NCI-H774 (cell line): Measurements from ENCODE around the gene PRKAG2.
"Not testable (repeated sequence)": the region's sequence is repeated elsewhere in the genome, so short reads cannot be mapped to it uniquely, and the experiment has no call there.

Experiments
- DNase-seq: peaks from one replicate; lab custom pipeline; 2025; lab: John Stamatoyannopoulos, UW

PRKAG2 gene

DNA sequence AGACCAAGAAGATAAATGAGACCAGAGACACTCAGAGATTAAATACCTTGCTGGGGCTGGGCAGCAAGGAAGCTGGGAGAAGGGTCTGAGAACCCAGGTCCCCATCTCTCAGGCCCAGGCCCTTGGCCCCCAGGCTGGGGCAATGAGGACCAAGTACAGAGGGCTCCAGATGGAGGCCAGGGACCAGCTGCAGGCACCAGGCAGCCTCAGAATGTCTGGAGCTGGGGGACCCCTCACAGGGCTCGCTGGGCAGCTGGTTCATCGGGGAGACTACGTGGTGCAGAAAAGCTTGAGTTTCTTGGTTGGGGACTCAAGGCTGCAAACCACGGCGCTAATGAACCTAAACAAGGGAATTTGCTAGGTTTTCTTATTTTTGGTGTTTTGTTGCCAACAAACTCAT lies 75.6 kb downstream of the PRKAG2 start:
- no peak for DNase-seq

DNA sequence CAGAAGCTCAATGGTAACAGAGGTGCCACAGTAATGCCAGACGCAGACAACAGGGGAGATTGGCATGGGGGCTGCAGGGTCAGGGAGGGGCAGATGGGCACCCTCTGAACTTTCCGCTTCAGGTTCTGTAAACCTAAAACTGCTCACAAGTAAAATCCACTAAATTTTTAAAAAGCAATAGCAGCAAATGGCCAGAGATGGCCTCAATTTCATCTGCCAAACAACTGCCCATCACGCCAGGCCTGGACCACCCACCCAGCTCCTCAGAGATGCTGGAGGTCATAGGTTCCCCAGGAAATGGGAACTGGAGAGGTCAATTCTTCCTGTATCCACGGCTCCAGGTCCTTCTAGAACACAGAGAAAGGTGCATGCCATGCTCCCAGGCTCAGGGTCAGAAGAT lies 76.1 kb downstream of the PRKAG2 start:
- no peak for DNase-seq

DNA sequence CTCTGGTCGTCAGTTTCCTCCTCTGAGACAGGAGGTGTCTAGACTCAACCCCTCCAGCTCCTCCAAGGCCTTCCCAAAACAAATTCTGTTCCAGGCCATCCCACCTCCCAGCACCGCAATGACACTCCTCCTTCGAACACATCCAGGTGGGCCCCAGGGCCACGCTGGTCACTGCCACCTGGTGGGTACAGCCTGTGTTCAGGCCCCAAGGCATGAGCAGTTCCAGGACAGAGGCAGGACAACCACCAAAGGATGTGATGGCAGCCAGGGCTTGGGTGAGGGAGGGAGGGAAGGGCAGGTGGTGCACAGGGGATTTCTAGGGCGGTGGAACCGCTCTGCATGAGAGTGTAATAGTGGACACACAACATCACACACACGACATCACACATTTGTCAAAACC lies 76.5 kb downstream of the PRKAG2 start:
- DNase-seq, result no peak

DNA sequence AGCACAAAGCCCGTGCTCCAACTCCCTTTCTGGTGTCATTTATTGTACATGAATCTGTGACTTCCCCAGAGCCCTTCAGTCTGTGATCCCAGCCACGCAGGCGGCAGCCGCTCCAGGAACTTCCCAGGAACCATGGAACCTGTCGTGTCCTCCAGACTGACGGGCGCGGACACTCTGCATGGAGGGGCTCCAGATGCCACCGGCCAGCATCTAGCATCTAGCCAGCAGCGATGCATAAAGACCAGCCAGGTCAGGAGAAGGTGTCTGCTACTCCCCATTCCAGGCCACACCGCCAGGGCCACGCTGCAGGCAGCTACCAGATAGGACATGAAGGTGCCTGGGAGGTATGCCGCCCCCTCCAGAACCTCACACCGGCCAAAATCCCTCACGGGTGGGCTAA lies 77.4 kb downstream of the PRKAG2 start:
- no peak for DNase-seq

DNA sequence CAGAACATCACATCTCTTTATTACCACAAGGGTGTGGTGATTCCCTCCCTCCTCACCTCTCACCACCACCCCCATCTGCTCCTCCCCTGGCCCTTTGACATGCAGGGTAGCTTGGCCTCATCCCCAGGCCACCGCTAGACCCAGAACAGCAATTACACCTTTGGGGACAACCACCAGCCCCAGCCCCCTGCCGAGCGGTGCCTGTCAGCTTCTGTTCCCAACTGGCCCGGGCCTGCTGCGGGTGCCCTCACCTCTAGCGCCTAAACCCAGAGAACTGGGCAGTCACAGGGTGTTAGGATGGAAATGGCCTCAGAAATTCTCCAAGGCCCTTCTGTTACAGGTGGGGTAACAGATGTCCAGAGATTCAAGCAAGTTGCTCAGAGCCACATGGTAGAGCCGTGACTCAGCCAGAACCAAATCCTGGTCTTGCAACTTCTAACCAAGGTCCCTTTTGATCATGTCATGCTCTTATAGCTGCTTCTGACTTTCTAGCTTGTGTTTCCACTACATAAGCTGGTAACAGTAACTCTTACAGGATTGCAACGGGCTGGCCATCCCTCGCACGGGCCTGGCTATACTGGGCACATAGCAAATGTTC lies 78.0 kb downstream of the PRKAG2 start:
- no peak for DNase-seq

DNA sequence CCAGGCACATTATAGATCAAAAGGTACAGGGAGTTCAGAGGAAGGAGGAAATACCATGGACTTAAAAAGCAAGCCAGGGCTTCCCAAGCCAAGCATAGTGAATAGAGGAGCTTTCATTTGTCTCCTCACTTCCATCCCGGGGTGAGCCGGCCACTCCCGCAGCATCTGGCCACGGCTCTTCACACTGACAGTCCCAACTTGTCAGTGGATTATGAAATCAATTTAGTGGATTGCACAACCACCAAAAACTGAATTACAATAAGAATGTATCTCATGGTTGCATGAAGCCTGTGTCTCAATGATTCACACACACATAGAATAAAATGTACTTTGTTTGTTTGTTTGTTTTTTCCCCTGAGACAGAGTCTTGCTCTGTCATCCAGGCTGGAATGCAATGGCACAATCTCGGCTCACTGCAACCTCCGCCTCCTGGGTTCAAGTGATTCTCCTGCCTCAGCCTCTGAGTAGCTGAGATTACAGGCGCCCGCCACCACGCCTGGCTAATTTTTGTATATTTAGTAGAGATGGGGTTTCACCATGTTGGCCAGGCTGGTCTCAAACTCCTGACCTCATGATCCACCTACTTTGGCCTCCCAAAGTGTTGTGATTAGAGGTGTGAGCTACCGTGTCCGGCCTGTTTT lies 79.1 kb downstream of the PRKAG2 start:
- DNase-seq, result not testable (repeated sequence)

DNA sequence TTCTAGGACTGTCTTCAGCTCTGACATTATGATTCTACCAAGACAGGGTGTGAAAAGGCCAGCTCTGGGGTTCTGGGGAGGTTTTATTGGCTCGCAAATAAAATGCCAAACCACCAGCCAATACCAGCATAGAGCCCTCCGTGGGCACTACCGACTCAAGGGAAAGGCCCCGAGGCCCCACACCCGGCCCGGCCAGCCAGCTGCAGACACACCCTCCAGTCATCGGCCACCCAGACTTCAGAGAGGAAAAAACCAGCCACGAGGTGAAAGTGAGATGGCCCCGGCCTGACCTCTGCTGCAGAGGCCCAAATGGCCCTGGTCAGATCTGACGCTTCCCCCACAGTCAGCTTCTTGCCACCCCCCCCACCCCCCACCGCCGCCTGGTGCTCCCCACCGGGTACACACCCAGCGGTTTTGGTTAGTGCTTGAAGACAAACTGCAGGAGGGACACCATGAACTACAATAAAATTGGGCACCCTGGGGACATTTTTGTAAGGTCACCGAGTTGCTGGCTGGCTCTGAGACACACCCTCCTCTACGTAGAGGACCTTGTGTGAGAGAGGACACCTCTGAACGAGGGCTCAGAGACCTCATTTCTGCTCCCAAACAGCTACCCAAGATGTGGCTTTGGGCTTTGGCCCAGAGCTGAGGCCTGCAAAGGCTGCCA lies 79.9 kb downstream of the PRKAG2 start:
- DNase-seq, result no peak

DNA sequence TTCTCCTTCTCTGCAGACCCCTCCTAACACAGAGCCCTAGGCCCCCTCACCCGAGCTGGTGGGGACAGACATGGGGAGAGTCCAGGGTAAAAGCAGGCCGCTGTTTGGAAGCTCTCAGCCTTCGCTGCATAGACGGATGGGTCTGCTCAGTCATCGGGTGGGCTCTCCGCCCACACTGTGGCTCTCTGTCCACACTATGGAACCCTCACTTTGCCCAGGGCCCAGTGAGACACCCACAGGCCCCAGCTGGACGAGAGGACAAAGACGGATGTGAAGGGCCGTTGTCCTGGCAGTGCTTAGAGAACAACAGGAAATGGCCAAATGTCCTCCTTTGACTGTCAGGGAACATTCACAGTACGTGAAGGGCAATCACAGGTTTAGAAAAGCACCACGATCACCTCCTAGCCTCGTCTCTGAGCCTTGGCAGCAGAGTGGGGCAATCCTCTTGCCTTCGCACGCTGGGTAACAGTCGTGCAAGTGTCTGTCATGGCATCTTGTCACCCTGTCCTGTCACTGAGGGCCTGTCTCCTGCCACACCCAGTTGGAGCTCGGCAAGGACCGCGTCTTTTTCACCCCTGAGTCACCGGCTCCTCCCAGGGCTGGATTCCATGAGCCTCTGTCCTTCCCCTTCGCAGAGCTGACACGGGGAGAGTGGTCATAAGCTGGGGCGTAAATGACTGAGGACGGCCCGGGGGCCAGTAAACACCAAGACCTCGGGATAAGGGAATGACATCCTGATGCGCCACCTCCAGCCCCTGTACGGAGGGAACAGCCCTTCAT lies 80.6 kb downstream of the PRKAG2 start:
- no peak for DNase-seq

DNA sequence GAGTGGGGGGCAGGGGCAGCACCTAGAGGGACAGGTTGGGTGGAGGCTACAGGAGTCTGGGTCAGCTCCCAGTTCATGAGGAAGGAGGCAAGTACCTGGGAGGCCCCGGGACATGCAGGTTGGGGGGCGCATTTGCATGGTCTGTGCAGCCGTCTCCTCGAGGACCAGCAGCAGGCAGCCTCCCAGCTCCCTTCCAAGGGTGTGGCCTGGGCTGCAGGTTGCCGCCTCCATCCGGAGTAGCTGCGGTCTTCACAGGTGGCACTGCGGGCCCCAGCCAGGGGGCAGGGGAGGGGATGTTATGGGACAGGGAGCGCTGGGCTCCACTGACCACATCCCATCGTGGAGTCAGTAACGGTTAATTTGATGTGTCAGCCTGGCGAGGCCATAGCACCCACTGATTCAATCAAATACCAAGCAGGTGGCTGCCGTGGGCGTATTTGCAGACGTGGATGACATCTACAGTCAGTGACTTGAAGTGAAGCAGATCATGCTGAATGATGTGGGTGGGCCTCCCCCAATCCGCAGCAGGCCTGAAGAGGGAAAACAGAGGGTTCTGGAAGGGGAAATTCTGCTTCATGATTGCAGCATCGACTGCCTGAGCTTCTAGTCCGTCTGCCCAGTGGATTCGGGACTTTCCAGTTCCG lies 81.6 kb downstream of the PRKAG2 start:
- no peak for DNase-seq

DNA sequence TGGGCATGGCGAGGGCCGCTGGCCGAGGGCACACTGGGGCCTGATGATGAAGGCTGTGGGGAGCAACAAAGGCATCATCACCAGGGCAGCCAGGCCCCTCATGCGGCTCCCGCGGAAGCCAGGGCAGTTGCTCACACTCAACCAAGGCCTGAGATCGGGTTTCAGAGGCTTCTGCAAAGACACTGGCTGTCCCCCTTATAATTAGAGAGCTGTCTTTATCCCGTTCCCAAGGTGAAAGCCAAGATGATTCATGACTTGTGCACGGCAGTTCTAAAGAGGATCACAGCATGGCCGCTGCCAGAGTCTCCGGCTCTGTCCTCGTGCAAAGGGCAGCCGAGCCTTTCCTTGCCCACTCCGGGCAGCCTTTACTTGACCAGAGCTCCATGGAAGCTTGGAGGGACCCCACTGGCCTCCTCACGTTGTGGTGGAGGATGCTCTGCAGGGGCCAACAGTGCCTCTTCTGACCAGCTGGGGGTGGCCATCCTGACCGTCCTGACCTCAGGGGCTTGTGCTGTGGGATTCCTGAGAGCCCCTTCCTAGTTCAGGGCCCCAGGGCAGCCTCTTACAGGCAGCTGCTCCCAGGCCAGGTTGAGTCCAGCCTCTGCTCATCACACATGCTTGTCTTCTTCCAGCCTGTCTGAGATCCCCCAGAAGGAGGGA lies 82.3 kb downstream of the PRKAG2 start:
- no peak for DNase-seq

DNA sequence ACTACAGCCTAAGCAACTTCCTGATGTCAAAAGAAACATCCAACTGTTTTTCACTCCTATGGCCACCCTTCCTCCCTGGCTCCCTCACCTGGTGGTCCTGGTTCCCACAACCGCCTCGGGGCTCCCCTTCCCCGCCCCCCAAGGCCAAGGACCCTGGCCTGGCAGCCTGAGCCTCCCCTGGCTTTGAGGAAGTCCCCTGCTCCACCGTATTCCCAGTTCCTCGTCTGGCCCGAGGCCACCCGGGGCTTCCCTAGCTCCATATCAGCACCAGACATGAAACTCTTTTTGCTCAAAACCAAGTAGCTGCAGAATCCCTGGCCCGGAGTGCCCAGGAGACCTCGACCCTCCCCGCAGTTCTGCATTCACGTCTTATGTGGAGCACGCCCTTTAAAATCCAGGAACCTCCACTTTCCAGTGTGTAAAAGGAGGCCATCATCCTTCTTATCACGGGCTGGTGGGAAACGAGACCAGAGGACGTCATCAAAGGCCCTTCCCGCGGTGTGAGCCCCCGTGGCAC lies 82.9 kb downstream of the PRKAG2 start:
- no peak for DNase-seq

DNA sequence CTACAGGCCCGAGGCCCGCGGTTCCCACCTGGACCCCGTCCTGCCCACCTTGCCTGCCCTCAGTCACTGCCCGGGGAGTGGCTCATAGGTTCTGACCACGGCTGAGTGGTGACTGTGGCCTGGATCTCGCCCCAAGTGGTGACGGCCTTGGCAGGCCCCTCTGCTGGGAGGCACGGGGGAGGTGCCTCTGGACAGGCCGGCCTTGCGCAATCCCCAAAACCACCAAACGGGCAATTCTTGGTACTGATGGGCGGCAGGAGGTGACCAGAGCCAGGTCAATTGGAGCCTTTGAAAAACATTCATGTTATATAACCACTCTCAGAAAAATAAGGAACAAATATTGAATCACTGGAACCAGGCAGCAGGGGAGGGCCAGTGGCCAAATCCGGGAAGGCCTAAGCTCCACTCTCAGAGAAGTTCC lies 83.4 kb downstream of the PRKAG2 start:
- no peak for DNase-seq

DNA sequence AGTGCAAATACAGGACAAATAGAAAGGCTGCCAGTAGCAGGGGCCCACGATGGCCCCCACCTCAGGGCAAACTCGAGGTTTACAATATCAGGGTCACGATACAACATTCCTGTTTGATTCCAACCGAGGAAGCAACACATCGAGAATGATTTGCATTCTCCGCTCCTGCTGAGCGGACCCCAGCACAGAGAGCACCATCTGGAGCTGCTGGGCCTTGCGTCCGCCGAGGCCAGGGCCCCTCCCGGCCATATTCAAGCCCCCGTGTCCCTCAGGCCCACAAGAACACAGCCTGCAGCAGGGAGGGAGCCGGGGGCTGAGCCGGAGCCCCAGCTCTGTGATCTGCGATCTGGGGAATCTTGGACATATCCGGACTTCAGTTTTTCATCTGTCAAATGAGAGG lies 84.3 kb downstream of the PRKAG2 start:
- no peak for DNase-seq

DNA sequence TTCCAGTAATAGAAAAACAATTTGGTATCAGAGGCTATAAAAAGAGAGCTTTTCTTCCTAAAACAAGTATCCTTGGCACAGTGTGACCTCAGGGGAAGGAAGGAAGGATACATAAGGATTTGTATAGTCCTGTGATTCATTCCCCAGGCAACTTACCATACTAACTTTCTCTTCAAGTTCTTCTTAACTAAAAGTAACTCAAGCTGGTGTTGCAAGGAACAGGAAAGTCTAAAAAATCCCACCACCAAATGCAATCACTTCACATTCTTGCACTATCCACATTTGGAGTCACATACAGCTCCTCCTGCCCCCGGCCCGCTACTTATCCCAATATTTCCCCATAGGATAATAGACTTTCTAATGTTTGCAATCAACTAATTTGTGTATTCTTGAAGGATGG lies 84.8 kb downstream of the PRKAG2 start:
- no peak for DNase-seq

DNA sequence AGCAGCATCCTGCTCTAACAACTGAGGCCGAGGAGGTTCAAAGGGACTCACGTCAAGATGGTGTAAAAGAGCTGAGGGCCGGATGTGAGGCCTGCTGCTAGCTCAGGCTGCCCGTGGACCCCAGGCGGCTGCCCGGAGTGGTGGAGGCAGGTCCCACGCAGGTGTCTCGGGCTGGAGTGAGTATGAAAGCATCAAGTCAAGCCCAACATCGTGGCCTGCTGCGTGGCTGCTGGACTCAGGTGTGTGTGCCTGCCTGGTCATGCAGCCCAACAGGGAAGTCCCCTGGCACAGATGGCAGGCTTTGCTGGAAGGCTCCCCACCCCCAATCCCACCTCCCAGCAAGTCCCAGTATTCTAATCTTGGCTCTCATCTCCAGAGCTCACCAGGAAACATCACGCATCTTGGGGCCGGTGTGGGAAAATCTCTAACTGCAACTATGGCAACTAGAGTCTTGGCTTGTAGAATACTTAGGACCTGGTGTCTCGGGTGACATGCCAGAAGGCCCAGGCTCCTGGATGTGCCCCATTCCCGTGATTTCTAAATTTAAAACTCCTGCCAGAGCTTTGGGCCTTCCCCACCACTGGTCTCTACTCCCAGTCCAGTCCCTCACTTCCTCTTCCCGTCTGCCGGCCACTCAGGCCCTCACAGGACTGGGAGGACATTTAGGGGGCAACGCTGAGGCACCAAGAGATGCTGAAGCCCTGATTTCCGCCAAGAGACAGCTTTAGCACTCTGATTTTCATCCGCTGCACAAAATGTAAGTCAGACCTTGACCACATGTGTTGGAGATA lies 85.9 kb downstream of the PRKAG2 start:
- no peak for DNase-seq

DNA sequence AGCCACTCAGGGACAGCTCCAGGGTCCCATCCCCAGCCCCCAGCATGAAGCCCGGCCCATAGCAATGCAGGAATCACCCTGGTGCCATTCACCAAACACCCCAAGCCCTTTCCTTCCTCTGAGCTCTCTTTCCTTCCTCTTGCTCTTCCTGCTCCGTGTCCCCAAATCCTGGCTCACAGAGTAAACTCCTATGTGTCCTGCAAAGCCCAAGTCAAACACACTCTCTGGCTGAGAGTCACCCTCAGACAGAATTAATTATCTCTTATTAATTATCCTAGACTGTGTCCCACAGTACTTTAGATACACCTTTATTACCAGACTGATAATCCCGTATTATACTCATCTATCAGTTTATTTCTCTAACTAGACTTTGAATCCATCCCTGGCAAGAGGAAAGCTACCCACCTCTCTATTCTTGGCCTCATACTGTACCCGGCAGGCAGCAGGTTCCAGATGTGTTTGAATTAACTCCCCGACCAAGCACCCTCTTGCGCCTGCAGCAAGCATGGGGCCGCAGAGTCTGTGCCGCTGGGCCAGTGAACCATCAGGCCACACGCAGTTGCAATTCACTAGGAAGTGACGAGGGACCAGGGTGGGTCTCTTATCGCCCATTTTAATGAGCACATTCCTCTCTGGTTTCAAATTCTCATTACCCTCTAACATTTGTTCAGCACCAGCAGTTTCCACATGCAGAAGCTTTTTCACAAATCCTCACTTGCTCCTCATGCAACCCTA lies 86.7 kb downstream of the PRKAG2 start:
- no peak for DNase-seq

DNA sequence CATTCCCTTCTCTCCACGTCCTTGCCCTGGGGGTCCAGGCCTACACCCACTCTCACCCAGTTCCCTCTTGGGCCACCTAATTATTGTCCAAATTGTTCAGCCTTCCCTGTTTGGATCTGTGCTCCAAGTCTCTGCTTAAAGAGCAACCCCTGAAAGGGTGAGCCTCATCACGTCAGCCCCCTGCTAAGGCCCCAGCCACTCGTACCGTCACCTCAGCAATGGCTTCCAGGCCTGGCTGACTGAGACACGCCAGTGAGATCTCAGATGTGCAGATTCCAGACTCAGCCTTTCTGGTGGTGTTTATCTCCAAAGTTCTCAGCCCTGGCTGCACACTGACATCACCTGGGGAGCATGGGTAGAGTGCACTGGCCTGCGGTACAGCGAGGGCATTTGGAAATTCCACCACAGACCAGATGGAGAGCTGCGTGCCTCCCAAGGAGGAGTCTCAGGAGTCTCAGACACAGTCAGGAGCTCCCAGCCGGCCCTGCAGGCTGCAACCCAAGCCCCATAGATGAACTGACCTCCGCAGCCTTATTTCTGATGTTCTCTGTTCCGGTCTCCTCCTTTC lies 87.5 kb downstream of the PRKAG2 start:
- no peak for DNase-seq

DNA sequence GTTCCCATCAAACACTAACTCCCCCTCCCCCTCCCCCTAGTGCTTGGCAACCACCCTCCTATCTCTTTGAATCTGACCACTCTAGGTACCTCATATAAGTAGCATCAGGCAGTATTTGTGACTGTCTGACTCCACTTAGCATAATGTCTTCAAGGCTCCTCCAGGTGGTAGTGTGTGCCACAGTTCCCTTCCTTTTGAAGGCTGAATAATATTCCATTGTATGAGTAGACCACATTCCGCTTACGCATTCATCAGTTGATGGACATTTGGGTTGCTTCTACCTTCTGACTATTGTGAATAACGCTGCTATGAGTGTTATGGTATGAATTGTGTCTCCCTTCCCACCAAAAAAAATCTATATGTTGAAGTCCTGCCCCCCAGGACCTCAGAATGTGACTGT lies 89.6 kb downstream of the PRKAG2 start:
- DNase-seq, result no peak

DNA sequence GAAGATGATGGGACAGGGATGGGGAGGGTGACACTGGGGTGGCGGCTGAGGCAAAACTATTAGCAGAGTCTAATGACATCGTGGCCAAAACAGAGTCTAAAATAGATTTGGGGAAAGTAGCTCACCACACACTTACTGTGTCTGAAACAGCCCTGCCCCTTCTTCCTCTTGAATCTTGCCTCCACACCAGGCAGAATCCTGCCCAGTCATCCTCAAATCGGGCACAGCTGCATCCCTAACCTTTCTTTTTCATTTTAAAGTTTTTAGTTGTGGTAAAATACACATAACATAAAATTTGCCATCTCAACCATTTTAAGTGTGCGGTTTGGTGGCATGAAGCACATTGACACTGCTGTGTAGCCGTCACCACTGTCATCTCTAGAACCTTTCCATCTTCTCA lies 90.0 kb downstream of the PRKAG2 start:
- no peak for DNase-seq

DNA sequence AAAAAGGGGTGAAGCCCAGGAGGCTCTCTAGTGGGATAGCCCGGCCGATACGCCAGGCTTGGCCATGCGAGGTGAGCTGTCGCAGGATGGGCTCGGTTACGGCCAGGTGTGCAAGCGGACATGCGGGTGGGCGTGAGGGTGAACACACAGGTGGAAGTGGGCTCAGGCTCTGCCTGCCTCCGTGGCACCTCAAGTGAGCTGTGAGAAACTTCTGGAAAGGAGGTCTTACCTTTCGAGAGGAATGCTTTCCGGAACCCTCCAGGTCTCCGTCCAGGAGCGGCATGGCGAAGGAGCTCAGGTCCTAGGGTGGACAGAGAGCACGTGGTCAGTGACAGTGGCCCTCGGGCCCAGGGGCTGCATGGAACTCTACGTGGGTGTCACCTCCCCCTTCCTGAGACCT lies 90.7 kb downstream of the PRKAG2 start:
- no peak for DNase-seq
